Testis (tissue), 2 donors: ENCODE measurements around the gene HPSE2.

Source experiments
- POLR2A ChIP-seq: fragments of 450-650 bp; IDR thresholded peaks from one replicate; pipeline ENCODE4 v1.6.1; 2017; ENCODE audit warnings: antibody characterized with exemption, mild to moderate bottlenecking, moderate library complexity
- TF ChIP-seq, protein P1 (sequence below), 3 experiments: fragments of 450-650 bp in 2 of 3; fragments of 200-600 bp in 1 of 3; sonication (generic) in 1 of 3; IDR thresholded peaks; one replicate each; pipeline ENCODE4 v1.5.1; 2016 to 2019; ENCODE audit warnings: antibody characterized with exemption in 3 of 3, mild to moderate bottlenecking in 2 of 3, moderate library complexity in 1 of 3

DNA sequence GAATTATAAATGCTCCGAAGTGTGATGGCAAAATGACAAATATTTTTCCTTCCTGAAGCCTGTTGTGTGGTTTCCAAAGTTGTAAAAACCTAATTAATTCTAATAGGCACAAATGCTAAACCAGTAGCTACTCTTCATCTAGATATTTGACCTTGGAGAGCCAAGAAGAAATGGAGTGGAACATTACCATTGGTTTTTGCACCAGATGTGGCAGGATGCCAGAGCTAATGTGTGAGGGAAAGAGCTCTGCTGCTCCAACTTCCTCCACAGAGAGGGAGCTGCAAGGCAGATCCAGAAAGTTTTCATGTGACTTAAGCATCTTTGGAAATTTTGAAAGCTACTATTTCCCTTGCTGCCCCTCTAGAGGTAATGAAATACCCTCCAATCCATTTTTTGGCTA, 723.8 kb downstream of the HPSE2 start:
- no peak for TF ChIP-seq POLR2A
- TF ChIP-seq, protein P1, sequence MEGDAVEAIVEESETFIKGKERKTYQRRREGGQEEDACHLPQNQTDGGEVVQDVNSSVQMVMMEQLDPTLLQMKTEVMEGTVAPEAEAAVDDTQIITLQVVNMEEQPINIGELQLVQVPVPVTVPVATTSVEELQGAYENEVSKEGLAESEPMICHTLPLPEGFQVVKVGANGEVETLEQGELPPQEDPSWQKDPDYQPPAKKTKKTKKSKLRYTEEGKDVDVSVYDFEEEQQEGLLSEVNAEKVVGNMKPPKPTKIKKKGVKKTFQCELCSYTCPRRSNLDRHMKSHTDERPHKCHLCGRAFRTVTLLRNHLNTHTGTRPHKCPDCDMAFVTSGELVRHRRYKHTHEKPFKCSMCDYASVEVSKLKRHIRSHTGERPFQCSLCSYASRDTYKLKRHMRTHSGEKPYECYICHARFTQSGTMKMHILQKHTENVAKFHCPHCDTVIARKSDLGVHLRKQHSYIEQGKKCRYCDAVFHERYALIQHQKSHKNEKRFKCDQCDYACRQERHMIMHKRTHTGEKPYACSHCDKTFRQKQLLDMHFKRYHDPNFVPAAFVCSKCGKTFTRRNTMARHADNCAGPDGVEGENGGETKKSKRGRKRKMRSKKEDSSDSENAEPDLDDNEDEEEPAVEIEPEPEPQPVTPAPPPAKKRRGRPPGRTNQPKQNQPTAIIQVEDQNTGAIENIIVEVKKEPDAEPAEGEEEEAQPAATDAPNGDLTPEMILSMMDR (IDR thresholded peaks at IDR 0.05) = no peak
